Activated CD4-positive, alpha-beta T cell treated with anti-CD3 and anti-CD28 coated beads for 24 hours (primary cell): Measurements from ENCODE around the gene CCDC12.

Experiments used
- DNase-seq, 2 donors: peaks; one replicate each; pipeline ENCODE4 v3.0.0-alpha.2; 2020; ENCODE audit warnings: low read depth in 2 of 2

Gene CCDC12

DNA sequence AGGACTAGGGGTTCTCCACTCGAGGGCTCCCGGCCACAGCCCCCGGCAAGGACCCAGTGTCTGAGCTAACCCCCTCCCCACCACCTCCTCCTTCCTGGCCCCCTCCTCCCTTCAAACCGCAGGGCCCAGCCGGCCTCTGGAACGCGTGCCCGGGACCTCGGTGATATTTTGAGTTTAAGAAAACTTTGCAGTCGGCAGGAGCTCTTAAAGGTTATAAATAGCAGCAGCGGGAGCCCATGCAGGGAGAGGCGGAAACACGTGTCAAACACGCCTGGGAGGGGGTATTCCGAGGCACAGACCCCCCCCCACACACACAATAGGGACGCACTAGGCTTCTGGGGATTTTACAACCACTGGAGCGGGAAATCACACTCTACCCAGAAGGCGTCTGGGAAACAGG is 102.1 kb downstream of the CCDC12 start:
- DNase-seq: no peak

DNA sequence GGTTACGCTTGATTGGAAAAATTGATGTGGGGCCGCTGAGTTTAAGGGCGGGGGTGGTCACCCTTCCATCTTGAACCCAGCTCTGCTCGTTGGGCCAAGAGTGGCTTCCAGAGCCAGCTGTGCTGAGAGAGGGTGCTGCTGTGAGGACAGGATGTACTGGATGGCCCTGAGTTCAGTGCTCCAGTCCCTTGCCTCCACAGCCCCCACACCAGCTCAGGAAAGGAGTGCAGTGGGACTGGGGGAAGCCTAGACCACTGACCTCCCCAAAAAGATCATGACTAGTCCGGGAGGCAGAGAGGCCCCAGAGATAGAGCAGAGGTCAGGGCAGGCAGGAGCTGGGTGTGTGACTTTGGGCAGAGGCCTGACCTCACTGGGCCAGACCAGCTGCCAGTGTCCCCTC is 103.0 kb downstream of the CCDC12 start:
- no peak for DNase-seq
